DOHH2 (cell line): ENCODE data around the gene LONP2.

Experiments used
- H3F3A ChIP-seq: fragments of 200-600 bp; sonication (generic), shearing (Covaris generic); 2 replicates; pipeline ENCODE4 v1.6.0; 2016; ENCODE audit warnings: antibody characterized with exemption, mild to moderate bottlenecking; ENCODE audit not compliant: control insufficient read depth, insufficient read depth
- H3K27ac ChIP-seq: fragments of 200-600 bp; sonication (generic); 2 replicates; pipeline ENCODE4 v1.5.1; 2014; ENCODE audit warnings: low read depth, mild to moderate bottlenecking, low read length, moderate library complexity
- H3K27me3 ChIP-seq: fragments of 200-600 bp; sonication (generic); 2 replicates; pipeline ENCODE4 v1.6.1; 2014; ENCODE audit warnings: mild to moderate bottlenecking, low read length, mixed read lengths; ENCODE audit not compliant: control insufficient read depth
- H3K36me3 ChIP-seq: fragments of 200-600 bp; sonication (generic); 2 replicates; pipeline ENCODE4 v1.6.1; 2014; ENCODE audit warnings: mild to moderate bottlenecking, low read length, moderate library complexity, mixed read lengths; ENCODE audit not compliant: control insufficient read depth
- H3K4me1 ChIP-seq: fragments of 200-600 bp; sonication (generic); 2 replicates; pipeline ENCODE4 v1.6.1; 2014; ENCODE audit warnings: mild to moderate bottlenecking, low read length, mixed read lengths; ENCODE audit not compliant: control insufficient read depth
- H3K4me2 ChIP-seq: fragments of 200-600 bp; sonication (generic); 2 replicates; pipeline ENCODE4 v1.6.0; 2014; ENCODE audit warnings: mild to moderate bottlenecking, low read length, moderate library complexity
- H3K4me3 ChIP-seq: fragments of 200-600 bp; sonication (generic); 2 replicates; pipeline ENCODE4 v1.5.1; 2014; ENCODE audit warnings: mild to moderate bottlenecking, low read length, mixed read lengths
- H3K79me2 ChIP-seq: fragments of 200-600 bp; sonication (generic); 2 replicates; pipeline ENCODE4 v1.6.1; 2014; ENCODE audit warnings: mild to moderate bottlenecking, low read length, mixed read lengths; ENCODE audit not compliant: control insufficient read depth
- H3K9me2 ChIP-seq: fragments of 200-600 bp; sonication (generic); replicated peaks from 2 replicates; pipeline ENCODE4 v1.6.1; 2014; ENCODE audit warnings: mild to moderate bottlenecking, low read length, mixed read lengths; ENCODE audit not compliant: control insufficient read depth
- H3K9me3 ChIP-seq: fragments of 200-600 bp; sonication (generic); 2 replicates; pipeline ENCODE4 v1.6.1; 2014; ENCODE audit warnings: antibody characterized with exemption, low read length, mixed read lengths; ENCODE audit not compliant: control insufficient read depth, insufficient read depth
- H4K20me1 ChIP-seq: fragments of 200-600 bp; sonication (generic); 2 replicates; pipeline ENCODE4 v1.6.0; 2014; ENCODE audit warnings: low read depth, mild to moderate bottlenecking, antibody characterized with exemption, low read length, moderate library complexity; ENCODE audit not compliant: control insufficient read depth, insufficient read depth
- EZH2phosphoT487 ChIP-seq: fragments of 200-600 bp; sonication (generic); IDR thresholded peaks from 2 replicates; pipeline ENCODE4 v1.6.1; 2017; ENCODE audit warnings: borderline replicate concordance, mild to moderate bottlenecking, antibody characterized with exemption, low read length, moderate library complexity, mixed read lengths
- TF ChIP-seq, protein P1 (sequence below): fragments of 200-600 bp; sonication (generic); IDR thresholded peaks from one replicate; pipeline ENCODE4 v1.5.1; 2014; ENCODE audit warnings: antibody characterized with exemption, mild to moderate bottlenecking, low read depth, low read length; ENCODE audit not compliant: poor library complexity, severe bottlenecking

Gene LONP2

GRCh38 chr16:48354877-48355855 lies 111.1 kb downstream of the LONP2 start:
- H3K27me3 ChIP-seq = no peaks in the 10 kb centered on the region
- peaks cover 13% of the 10 kb centered on the region for H3K4me1 ChIP-seq
- H3K9me3 ChIP-seq = no peaks in the 10 kb centered on the region
- no peak for TF ChIP-seq EZH2phosphoT487
- TF ChIP-seq, protein P1, sequence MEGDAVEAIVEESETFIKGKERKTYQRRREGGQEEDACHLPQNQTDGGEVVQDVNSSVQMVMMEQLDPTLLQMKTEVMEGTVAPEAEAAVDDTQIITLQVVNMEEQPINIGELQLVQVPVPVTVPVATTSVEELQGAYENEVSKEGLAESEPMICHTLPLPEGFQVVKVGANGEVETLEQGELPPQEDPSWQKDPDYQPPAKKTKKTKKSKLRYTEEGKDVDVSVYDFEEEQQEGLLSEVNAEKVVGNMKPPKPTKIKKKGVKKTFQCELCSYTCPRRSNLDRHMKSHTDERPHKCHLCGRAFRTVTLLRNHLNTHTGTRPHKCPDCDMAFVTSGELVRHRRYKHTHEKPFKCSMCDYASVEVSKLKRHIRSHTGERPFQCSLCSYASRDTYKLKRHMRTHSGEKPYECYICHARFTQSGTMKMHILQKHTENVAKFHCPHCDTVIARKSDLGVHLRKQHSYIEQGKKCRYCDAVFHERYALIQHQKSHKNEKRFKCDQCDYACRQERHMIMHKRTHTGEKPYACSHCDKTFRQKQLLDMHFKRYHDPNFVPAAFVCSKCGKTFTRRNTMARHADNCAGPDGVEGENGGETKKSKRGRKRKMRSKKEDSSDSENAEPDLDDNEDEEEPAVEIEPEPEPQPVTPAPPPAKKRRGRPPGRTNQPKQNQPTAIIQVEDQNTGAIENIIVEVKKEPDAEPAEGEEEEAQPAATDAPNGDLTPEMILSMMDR = no peak
- H3K4me2 ChIP-seq = no peak overlapping the region
- peaks cover 44% of the 10 kb centered on the region for H3K36me3 ChIP-seq
- H3K79me2 ChIP-seq = peaks cover 28% of the 10 kb centered on the region
- no peaks in the 10 kb centered on the region; the same call in 1 of the 2 replicates for H3F3A ChIP-seq
- H3K4me3 ChIP-seq = no peak overlapping the region
- no peak overlapping the region for H3K27ac ChIP-seq
- peaks cover 5% of the 10 kb centered on the region; the same call in 1 of the 2 replicates for H4K20me1 ChIP-seq
- no peaks in the 10 kb centered on the region for H3K9me2 ChIP-seq

DNA sequence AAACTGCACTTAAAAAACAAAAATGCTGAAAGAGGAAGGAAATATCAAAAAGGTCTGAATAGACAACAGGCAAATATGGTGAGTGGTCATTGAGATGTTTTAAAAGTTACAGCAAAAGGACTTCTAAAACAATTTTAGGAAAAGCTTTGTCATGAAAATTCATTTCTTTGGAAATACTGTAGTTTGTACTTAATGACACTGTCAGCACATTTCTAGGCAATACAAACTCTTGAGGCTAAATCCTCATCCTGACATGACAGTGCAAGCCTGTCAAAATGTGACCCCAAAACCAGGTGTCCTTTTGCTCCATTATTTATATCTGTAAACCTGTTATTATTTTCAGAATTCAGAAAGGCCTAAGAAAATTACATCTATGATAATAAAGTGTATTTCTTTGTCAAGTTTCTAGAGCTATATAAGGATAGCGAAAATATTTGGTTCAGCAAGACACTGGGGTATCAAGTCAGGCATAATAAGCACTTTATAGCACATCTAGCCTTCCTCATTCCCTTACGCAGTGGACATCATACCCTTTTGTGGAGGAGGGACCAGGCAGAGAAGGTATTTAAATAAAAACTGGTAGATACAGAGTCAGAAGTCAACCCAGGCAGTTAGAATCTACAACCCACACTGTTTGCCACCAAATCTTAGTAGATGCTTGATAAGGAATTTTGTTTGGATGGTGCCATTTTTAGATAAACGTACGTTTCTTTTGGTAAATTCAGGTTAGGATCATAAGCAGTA lies 112.7 kb downstream of the LONP2 start:
- no peak overlapping the region for H3K27ac ChIP-seq
- no peaks in the 10 kb centered on the region for H3F3A ChIP-seq
- H3K4me2 ChIP-seq = no peak overlapping the region
- H3K9me3 ChIP-seq = no peaks in the 10 kb centered on the region
- H4K20me1 ChIP-seq = peaks cover 5% of the 10 kb centered on the region; the same call in 1 of the 2 replicates
- no peaks in the 10 kb centered on the region for H3K9me2 ChIP-seq
- peaks cover 44% of the 10 kb centered on the region for H3K79me2 ChIP-seq
- no peak overlapping the region for H3K4me3 ChIP-seq
- TF ChIP-seq, protein P1 = no peak
- no peak for TF ChIP-seq EZH2phosphoT487
- peaks cover 33% of the 10 kb centered on the region for H3K36me3 ChIP-seq
- peaks cover 20% of the 10 kb centered on the region for H3K4me1 ChIP-seq
- no peaks in the 10 kb centered on the region for H3K27me3 ChIP-seq

- peaks cover 24% of the 10 kb centered on the region for H3K36me3 ChIP-seq
- no peak overlapping the region for H3K4me3 ChIP-seq
- H3K4me2 ChIP-seq = no peak overlapping the region
Measured at GRCh38 chr16:48358419-48358818, 114.3 kb downstream of the LONP2 start.

More at GRCh38 chr16:48358419-48358818, 114.3 kb downstream of the LONP2 start:
- peaks cover 20% of the 10 kb centered on the region for H3K4me1 ChIP-seq
- no peaks in the 10 kb centered on the region for H3F3A ChIP-seq
- no peaks in the 10 kb centered on the region for H3K9me3 ChIP-seq
- peaks cover 10% of the 10 kb centered on the region for H4K20me1 ChIP-seq
- H3K27ac ChIP-seq = no peak overlapping the region
- H3K27me3 ChIP-seq = no peaks in the 10 kb centered on the region
- H3K79me2 ChIP-seq = peaks cover 60% of the 10 kb centered on the region
- no peak for TF ChIP-seq EZH2phosphoT487
- TF ChIP-seq, protein P1 = no peak
- H3K9me2 ChIP-seq = no peaks in the 10 kb centered on the region
